K562 (cell line): ENCODE measurements around the gene ARHGAP26. TPM values are rescaled to one million over a fixed set of nuclear protein-coding genes. Genes with fewer than 3 reads are reported as not detected.

Experiments
- ATAC-seq: fragments of 200-7000 bp; cut with Tn5 transposase; 3 replicates; pipeline ENCODE4 v1.9.1; 2020; ENCODE audit warnings: moderate library complexity
- BruUV-seq: library from RNA; stranded (reverse); fragments of 400-500 nt; replicated peaks from 2 replicates; lab custom pipeline; 2021; lab: Mats Ljungman, UMichigan
- CTCF ChIA-PET: fragments of 300-600 bp; formaldehyde crosslinking; extraction: SDS; loops from one replicate; lab custom pipeline; 2021; ENCODE audit warnings: low intra/inter-chr PET ratio; lab: Yijun Ruan, JAX
- POLR2A ChIA-PET: fragments of 300-600, 350-650 bp; sonication (Branson Sonifier 250); formaldehyde crosslinking; extraction: SDS; loops from one replicate; lab custom pipeline; 2021; ENCODE audit warnings: antibody characterized with exemption, inconsistent platforms; lab: Yijun Ruan, JAX
- DNase-seq, 4 experiments: peaks; one replicate each; pipeline versions ENCODE4 v3.0.0 to v3.0.0-alpha.2; 2011 to 2018; ENCODE audit warnings: low spot score in 3 of 4, mixed read lengths in 3 of 4; ENCODE audit errors: extremely low read depth in 1 of 4
- FAIRE-seq: peaks from 2 replicates; lab custom pipeline; 2011; peaks lifted over from hg19 to GRCh38; lab: Jason Lieb, UNC
- H2AFZ ChIP-seq: 2 replicates; pipeline ENCODE4 v1.6.0; 2011; ENCODE audit warnings: low read depth, low read length, control low read depth, inconsistent platforms
- H3K27ac ChIP-seq: fragments of 200-600 bp; 3 replicates; pipeline ENCODE4 v1.8.0; 2011; ENCODE audit warnings: low read depth, mild to moderate bottlenecking, control low read depth, inconsistent platforms, low read length, moderate library complexity, mixed read lengths; ENCODE audit errors: extremely low read depth
- H3K27me3 ChIP-seq, 2 experiments: fragments of 300-600 bp in 1 of 2; 2 replicates in 1 of 2; 3 replicates in 1 of 2; pipeline versions ENCODE4 v1.6.0 to v1.8.0; 2011; ENCODE audit warnings: inconsistent platforms in 2 of 2, low read length in 2 of 2, mild to moderate bottlenecking in 1 of 2, mixed read lengths in 1 of 2, moderate library complexity in 1 of 2; ENCODE audit not compliant: control insufficient read depth in 2 of 2, insufficient read depth in 2 of 2
- H3K36me3 ChIP-seq: fragments of 300-600 bp; 3 replicates; pipeline ENCODE4 v1.8.0; 2011; ENCODE audit warnings: mild to moderate bottlenecking, low read length, inconsistent platforms; ENCODE audit not compliant: control insufficient read depth, insufficient read depth
- H3K4me1 ChIP-seq, 2 experiments: fragments of 200-600 bp in 1 of 2; replicated peaks in 1 of 2; 2 replicates in 1 of 2; 3 replicates in 1 of 2; pipeline versions ENCODE4 v1.5.1 to v1.8.0; 2011; ENCODE audit warnings: inconsistent platforms in 2 of 2, low read length in 2 of 2, mild to moderate bottlenecking in 1 of 2, mixed read lengths in 1 of 2, moderate library complexity in 1 of 2; ENCODE audit not compliant: control insufficient read depth in 2 of 2, insufficient read depth in 2 of 2
- H3K4me2 ChIP-seq: 2 replicates; pipeline ENCODE4 v1.6.1; 2011; ENCODE audit warnings: low read length, control low read depth, inconsistent platforms, mixed read lengths; ENCODE audit not compliant: insufficient read depth
- H3K4me3 ChIP-seq: fragments of 200-600 bp; sonication (generic), shearing (Covaris generic); 2 replicates; pipeline ENCODE4 v1.5.1; 2016; ENCODE audit warnings: control low read depth, inconsistent platforms
- H3K79me2 ChIP-seq: fragments of 200-600 bp; 3 replicates; pipeline ENCODE4 v1.8.0; 2011; ENCODE audit warnings: low read length, inconsistent platforms; ENCODE audit not compliant: control insufficient read depth, insufficient read depth
- H3K9ac ChIP-seq, 2 experiments: 2 replicates each; pipeline versions ENCODE4 v1.6.0 to v1.6.1; 2011; ENCODE audit warnings: low read depth in 2 of 2, low read length in 2 of 2, control low read depth in 1 of 2, inconsistent platforms in 1 of 2, mild to moderate bottlenecking in 1 of 2, mixed read lengths in 1 of 2; ENCODE audit not compliant: insufficient read depth in 1 of 2
- H3K9me1 ChIP-seq: one replicate; pipeline ENCODE4 v1.6.0; 2011; ENCODE audit warnings: inconsistent platforms, mild to moderate bottlenecking, low read length, moderate library complexity; ENCODE audit not compliant: control insufficient read depth, insufficient read depth
- H3K9me3 ChIP-seq: replicated peaks from 2 replicates; pipeline ENCODE4 v1.5.1; 2011; ENCODE audit warnings: low read depth, low read length, inconsistent platforms; ENCODE audit not compliant: control insufficient read depth, insufficient read depth
- H4K20me1 ChIP-seq: replicated peaks from 2 replicates; pipeline ENCODE4 v1.6.1; 2011; ENCODE audit warnings: low read length, inconsistent platforms, mixed read lengths; ENCODE audit not compliant: control insufficient read depth, insufficient read depth
- C11orf30 ChIP-seq: fragments of 450-650 bp; IDR thresholded peaks from 2 replicates; pipeline ENCODE4 v1.6.1; 2016; ENCODE audit warnings: low read depth, mild to moderate bottlenecking
- WGBS: fragments of 100-300 bp; shearing (Covaris generic); methylation state at CpG from one replicate; pipeline ENCODE4 v1.1.6; 2016; ENCODE audit warnings: low coverage, mixed read lengths; ENCODE audit not compliant: insufficient coverage; ENCODE audit errors: missing lambda C conversion rate; 5-methylcytosine and 5-hydroxymethylcytosine counted together
- in situ Hi-C: fragments of 300-500 bp; cut with MboI; formaldehyde crosslinking; loops from 4 replicates; pipeline ENCODE4 v1.15.0; 2018; ENCODE audit warnings: inconsistent platforms, mixed read lengths
- intact Hi-C: fragments of 100-400 bp; cut with micrococcal nuclease; formaldehyde crosslinking; loops from 2 replicates; pipeline ENCODE4 v1.14.2; 2022
- polyA plus RNA-seq, 8 experiments: library from polyadenylated mRNA; depleted of rRNA in 4 of 8; stranded (reverse) in 5 of 8; unstranded in 3 of 8; fragments of >200 nt; fragmentation: Nextera tagmentation in 2 of 8; fragmentation: Illumina TruSeq in 1 of 8; extraction: Ambion mirVana in 2 of 8; extraction: Trizol in 1 of 8; gene quantifications; 2 replicates each; pipeline versions ENCODE4 v1.2.1 to v1.2.3, GENCODE V29; 2011 to 2014; ENCODE audit warnings: inconsistent platforms in 1 of 8, missing spikeins in 1 of 8
- total RNA-seq, 7 experiments: library from RNA; depleted of rRNA in 6 of 7; stranded (reverse); fragments of >200 nt in 6 of 7; fragmentation: Illumina TruSeq in 2 of 7; extraction: Trizol in 2 of 7; gene quantifications; 2 replicates each; pipeline versions ENCODE4 v1.2.1 to v1.2.3, GENCODE V29; 2011 to 2021; ENCODE audit warnings: low replicate concordance in 1 of 7
- TF ChIP-seq, protein P1 (sequence below): IDR thresholded peaks from 2 replicates; pipeline ENCODE4 v1.6.1; 2016; ENCODE audit warnings: missing genetic modification characterization, missing compliant biosample characterization

Gene ARHGAP26
- total and polyA plus RNA-seq, 9 of the 15 experiments (the other 6 are each of a cell fraction or from before 2014, with no cell fraction given), result 0.13 to 1.1 (median 0.55) TPM

GRCh38 chr5:143105216-143105905, 335.2 kb downstream of the ARHGAP26 start:
- H3K27me3 ChIP-seq, result no peaks in the 10 kb centered on the region
- H3K9me3 ChIP-seq, result no peaks in the 10 kb centered on the region
- H3K9me1 ChIP-seq, result no peaks in the 10 kb centered on the region
- ATAC-seq (no peak), DNase-seq (no peak), FAIRE-seq (no peak)
- no peaks in the 10 kb centered on the region for H4K20me1 ChIP-seq
- no peak overlapping the region for H3K4me3 ChIP-seq
- H3K79me2 ChIP-seq, result no peaks in the 10 kb centered on the region
- H3K9ac ChIP-seq, result no peak overlapping the region
- no peak overlapping the region for H2AFZ ChIP-seq
- ChIA-PET POLR2A (interaction anchor here (0.9 to 1.4 kb wide), 2 partner anchors 8 to 22 kb away, joined by 3 to 6 read pairs; no protein-coding TSS in a partner anchor), CTCF (no interaction called here)
- no peak overlapping the region for H3K27ac ChIP-seq
- H3K36me3 ChIP-seq, result no peaks in the 10 kb centered on the region
- H3K4me2 ChIP-seq, result no peak overlapping the region
- BruUV-seq, result no TSS peak
- intact Hi-C loops, result loop anchor here (5.0 kb wide), 1 partner anchor 722 kb away; no protein-coding TSS in a partner anchor
- peaks cover 0 to 8% of the 10 kb centered on the region in 2 experiments; a peak in 2 of 5 replicates for H3K4me1 ChIP-seq
- in situ Hi-C loops, result no loop called here
- 42% methylated on average over 15 of the region's 16 CpGs for WGBS
- TF ChIP-seq C11orf30, result peak; percentile 8; the same call in 1 of the 2 replicates
- TF ChIP-seq, protein P1, sequence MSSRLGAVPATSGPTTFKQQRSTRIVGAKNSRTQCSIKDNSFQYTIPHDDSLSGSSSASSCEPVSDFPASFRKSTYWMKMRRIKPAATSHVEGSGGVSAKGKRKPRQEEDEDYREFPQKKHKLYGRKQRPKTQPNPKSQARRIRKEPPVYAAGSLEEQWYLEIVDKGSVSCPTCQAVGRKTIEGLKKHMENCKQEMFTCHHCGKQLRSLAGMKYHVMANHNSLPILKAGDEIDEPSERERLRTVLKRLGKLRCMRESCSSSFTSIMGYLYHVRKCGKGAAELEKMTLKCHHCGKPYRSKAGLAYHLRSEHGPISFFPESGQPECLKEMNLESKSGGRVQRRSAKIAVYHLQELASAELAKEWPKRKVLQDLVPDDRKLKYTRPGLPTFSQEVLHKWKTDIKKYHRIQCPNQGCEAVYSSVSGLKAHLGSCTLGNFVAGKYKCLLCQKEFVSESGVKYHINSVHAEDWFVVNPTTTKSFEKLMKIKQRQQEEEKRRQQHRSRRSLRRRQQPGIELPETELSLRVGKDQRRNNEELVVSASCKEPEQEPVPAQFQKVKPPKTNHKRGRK (tag), result no peak
